ENCODE results near the gene TLE1.
"Not testable (repeated sequence)": the region's sequence is repeated elsewhere in the genome, so short reads cannot be mapped to it uniquely, and the experiment has no call there.

Gene TLE1

DNA sequence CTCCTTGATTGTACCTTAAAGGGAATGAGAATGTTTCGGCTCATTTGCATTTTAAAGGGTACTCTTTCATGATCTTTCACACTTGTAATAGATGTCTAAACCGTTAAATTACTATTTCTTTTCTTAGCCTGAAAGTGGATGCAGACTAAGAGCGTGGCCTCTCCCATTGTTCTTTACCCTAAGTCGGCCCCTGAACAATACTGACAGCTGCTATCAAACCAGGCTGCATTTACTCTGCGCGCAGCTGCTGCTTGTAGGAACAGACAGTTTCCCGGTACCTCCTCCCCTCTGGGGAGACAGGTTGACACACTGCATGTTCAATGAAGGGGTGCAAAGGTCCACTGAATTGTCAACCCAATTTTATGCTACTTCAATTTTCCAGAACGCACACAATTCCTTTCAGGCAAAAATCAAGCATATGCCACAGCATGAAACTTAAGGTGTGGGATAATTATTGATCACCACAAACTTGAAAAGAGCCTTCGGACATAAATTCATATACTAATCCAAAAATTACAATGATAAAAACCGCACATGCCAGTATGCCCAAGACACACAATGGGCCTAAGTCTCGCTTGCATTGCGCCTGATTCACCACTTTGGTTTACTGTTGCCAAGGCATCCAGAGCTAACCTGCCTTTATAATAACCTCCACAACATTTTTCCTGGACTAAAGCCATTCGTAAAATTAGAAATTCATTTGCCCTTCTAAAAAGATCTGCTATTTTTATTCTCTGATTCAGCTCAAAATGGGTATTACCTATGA, 39.7 kb downstream of the TLE1 start:
- WGBS, result 89% methylated on average over 13 of the region's 13 CpGs
- H2BK5ac ChIP-seq (ENCODE audit: low read depth, low read length, poor library complexity, severe bottlenecking), result no peak overlapping the region

DNA sequence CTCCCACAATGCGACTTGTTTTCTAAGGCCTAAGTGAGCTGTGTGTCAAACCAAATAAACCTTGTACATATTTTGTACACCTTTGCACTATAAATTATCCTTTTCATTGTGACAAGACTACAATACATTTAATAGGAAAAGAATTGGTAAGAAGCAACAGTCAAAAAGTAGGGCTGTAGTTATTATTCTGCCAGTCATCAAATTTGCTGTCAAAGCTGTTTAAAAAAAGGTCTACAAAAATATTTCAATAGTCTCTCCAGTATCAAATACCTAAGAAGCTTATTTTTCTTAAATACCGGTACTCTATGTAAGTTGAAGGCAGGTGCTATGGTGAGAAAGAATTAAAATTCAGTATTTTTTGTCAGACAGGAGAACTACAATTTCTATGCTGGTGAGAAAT, 40.5 kb downstream of the TLE1 start:
- Histone ChIP-seq H3K14ac (ENCODE audit: low read length in 2 of 2) (no peak overlapping the region), H2BK120ac (ENCODE audit: low read depth, low read length) (no peak overlapping the region), H3K27me3 (ENCODE audit: control insufficient read depth in 1 of 2, insufficient read depth in 1 of 2, low read length in 2 of 2) (no peaks in the 10 kb centered on the region), H4K8ac (ENCODE audit: low read length) (no peak overlapping the region), H2AFZ (ENCODE audit: low read depth, low read length) (no peak overlapping the region), H2BK5ac (ENCODE audit: low read depth, low read length, poor library complexity, severe bottlenecking) (no peak overlapping the region), H3K4me1 (ENCODE audit: control insufficient read depth, insufficient read depth, low read depth, low read length) (peaks cover 2% of the 10 kb centered on the region), H2BK15ac (ENCODE audit: low read depth, poor library complexity, severe bottlenecking) (no peak overlapping the region), H3K36me3 (ENCODE audit: control insufficient read depth in 1 of 2, insufficient read depth in 2 of 2, low read depth in 1 of 2, low read length in 2 of 2) (peaks cover 3 to 57% of the 10 kb centered on the region in 2 experiments), H3K4ac (ENCODE audit: low read depth in 1 of 2, low read length in 2 of 2) (no peak overlapping the region), H2AK5ac (ENCODE audit: low read length, severe bottlenecking) (no peak overlapping the region), H2BK12ac (ENCODE audit: low read length in 2 of 2) (no peak overlapping the region), H3K27ac (ENCODE audit: low read length, poor library complexity, severe bottlenecking) (no peak overlapping the region), H3K79me1 (replicated peaks; ENCODE audit: low read length, poor library complexity, severe bottlenecking) (peaks cover 5% of the 10 kb centered on the region), H3K9ac (ENCODE audit: low read length) (no peak overlapping the region), H3K18ac (ENCODE audit: low read depth in 1 of 2, low read length in 2 of 2) (no peak overlapping the region), H3K23ac (ENCODE audit: low read length in 2 of 2) (no peak overlapping the region), H3K4me2 (ENCODE audit: low read length, poor library complexity, severe bottlenecking) (no peak overlapping the region), H4K91ac (ENCODE audit: low read length) (no peak overlapping the region), H3K4me3 (ENCODE audit: insufficient read depth in 1 of 2, low read depth in 1 of 2, low read length in 2 of 2) (no peak overlapping the region), H3K9me3 (ENCODE audit: control insufficient read depth, low read length) (no peaks in the 10 kb centered on the region)
- no peak for DNase-seq
- WGBS, result 100% methylated on average over 1 of the region's 2 CpGs

More for the DNA sequence above, 39.7 kb downstream of the TLE1 start:
- DNase-seq, result no peak
- Histone ChIP-seq H2BK12ac (ENCODE audit: low read length in 2 of 2) (no peak overlapping the region), H2AK5ac (ENCODE audit: low read length, severe bottlenecking) (no peak overlapping the region), H3K18ac (ENCODE audit: low read depth in 1 of 2, low read length in 2 of 2) (no peak overlapping the region), H3K4me1 (ENCODE audit: control insufficient read depth, insufficient read depth, low read depth, low read length) (peaks cover 2% of the 10 kb centered on the region), H2AFZ (ENCODE audit: low read depth, low read length) (no peak overlapping the region), H3K27me3 (ENCODE audit: control insufficient read depth in 1 of 2, insufficient read depth in 1 of 2, low read length in 2 of 2) (no peaks in the 10 kb centered on the region), H3K14ac (ENCODE audit: low read length in 2 of 2) (no peak overlapping the region), H3K4ac (ENCODE audit: low read depth in 1 of 2, low read length in 2 of 2) (no peak overlapping the region), H3K9me3 (ENCODE audit: control insufficient read depth, low read length) (no peaks in the 10 kb centered on the region), H3K23ac (ENCODE audit: low read length in 2 of 2) (no peak overlapping the region), H3K27ac (ENCODE audit: low read length, poor library complexity, severe bottlenecking) (no peak overlapping the region), H3K36me3 (ENCODE audit: control insufficient read depth in 1 of 2, insufficient read depth in 2 of 2, low read depth in 1 of 2, low read length in 2 of 2) (peaks cover 3 to 57% of the 10 kb centered on the region in 2 experiments), H4K8ac (ENCODE audit: low read length) (no peak overlapping the region), H2BK15ac (ENCODE audit: low read depth, poor library complexity, severe bottlenecking) (no peak overlapping the region), H3K79me1 (replicated peaks; ENCODE audit: low read length, poor library complexity, severe bottlenecking) (peaks cover 5% of the 10 kb centered on the region), H3K9ac (ENCODE audit: low read length) (no peak overlapping the region), H3K4me2 (ENCODE audit: low read length, poor library complexity, severe bottlenecking) (no peak overlapping the region), H3K4me3 (ENCODE audit: insufficient read depth in 1 of 2, low read depth in 1 of 2, low read length in 2 of 2) (no peak overlapping the region), H4K91ac (ENCODE audit: low read length) (no peak overlapping the region), H2BK120ac (ENCODE audit: low read depth, low read length) (no peak overlapping the region)

DNA sequence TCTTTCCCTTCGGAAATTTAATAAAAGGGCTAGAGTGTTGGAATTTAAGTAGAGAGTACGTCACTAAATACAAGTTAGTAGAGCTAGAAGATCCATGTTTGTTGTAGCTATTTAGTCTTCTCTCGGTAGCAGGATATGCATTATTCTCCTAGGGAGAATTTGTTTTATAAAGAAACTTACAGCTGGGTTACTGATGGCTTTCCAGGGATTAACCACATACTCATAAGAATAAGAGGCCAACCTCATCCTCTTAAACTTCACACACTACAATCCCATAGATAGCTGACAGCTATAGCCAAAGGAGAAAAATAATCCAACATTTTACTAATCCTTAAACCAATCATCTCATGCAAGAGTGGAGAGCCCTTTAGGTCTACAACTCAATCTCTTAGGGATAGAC, 43.0 kb downstream of the TLE1 start:
- H3K4me2 ChIP-seq (ENCODE audit: low read length, poor library complexity, severe bottlenecking), result no peak overlapping the region
- H3K23ac ChIP-seq (ENCODE audit: low read length in 2 of 2), result no peak overlapping the region
- peaks cover 3 to 40% of the 10 kb centered on the region in 2 experiments for H3K36me3 ChIP-seq (ENCODE audit: control insufficient read depth in 1 of 2, insufficient read depth in 2 of 2, low read depth in 1 of 2, low read length in 2 of 2)
- H3K14ac ChIP-seq (ENCODE audit: low read length in 2 of 2), result no peak overlapping the region
- H2BK15ac ChIP-seq (ENCODE audit: low read depth, poor library complexity, severe bottlenecking), result no peak overlapping the region
- peaks cover 2% of the 10 kb centered on the region for H3K4me1 ChIP-seq (ENCODE audit: control insufficient read depth, insufficient read depth, low read depth, low read length)
- no peak overlapping the region for H4K8ac ChIP-seq (ENCODE audit: low read length)
- no peak overlapping the region for H3K4me3 ChIP-seq (ENCODE audit: insufficient read depth in 1 of 2, low read depth in 1 of 2, low read length in 2 of 2)
- no peak overlapping the region for H3K9ac ChIP-seq (ENCODE audit: low read length)
- no peak overlapping the region for H3K4ac ChIP-seq (ENCODE audit: low read depth in 1 of 2, low read length in 2 of 2)
- no peak overlapping the region for H3K27ac ChIP-seq (ENCODE audit: low read length, poor library complexity, severe bottlenecking)
- no peak overlapping the region for H3K18ac ChIP-seq (ENCODE audit: low read depth in 1 of 2, low read length in 2 of 2)
- no peaks in the 10 kb centered on the region for H3K9me3 ChIP-seq (ENCODE audit: control insufficient read depth, low read length)
- no peak overlapping the region for H2AK5ac ChIP-seq (ENCODE audit: low read length, severe bottlenecking)
- 100% methylated on average over 2 of the region's 3 CpGs for WGBS
- H3K27me3 ChIP-seq (ENCODE audit: control insufficient read depth in 1 of 2, insufficient read depth in 1 of 2, low read length in 2 of 2), result no peaks in the 10 kb centered on the region
- H2BK12ac ChIP-seq (ENCODE audit: low read length in 2 of 2), result no peak overlapping the region
- no peak overlapping the region for H2BK120ac ChIP-seq (ENCODE audit: low read depth, low read length)
- no peak overlapping the region for H2AFZ ChIP-seq (ENCODE audit: low read depth, low read length)
- no peak overlapping the region for H2BK5ac ChIP-seq (ENCODE audit: low read depth, low read length, poor library complexity, severe bottlenecking)
- H4K91ac ChIP-seq (ENCODE audit: low read length), result no peak overlapping the region
- peaks cover 7% of the 10 kb centered on the region for H3K79me1 ChIP-seq (replicated peaks; ENCODE audit: low read length, poor library complexity, severe bottlenecking)
- no peak for DNase-seq

DNA sequence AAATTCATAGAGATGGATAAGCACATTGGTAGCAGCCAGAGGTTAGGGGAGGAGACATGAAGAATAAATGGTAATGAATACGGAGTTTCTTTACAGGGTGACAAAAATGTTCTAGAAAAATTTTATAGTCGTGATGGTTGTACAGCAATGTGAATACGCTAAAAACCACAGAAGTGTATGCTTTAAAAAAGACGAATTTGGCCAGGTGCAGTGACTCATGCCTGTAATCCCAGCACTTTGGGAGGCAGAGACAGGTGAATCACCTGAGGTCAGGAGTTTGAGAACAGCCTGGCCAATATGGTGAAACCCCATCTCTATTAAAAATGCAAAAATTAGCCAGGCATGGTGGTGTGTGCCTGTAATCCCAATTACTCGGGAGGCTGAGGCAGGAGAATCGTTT, 44.8 kb downstream of the TLE1 start:
- not testable (repeated sequence) for H3K4me1 ChIP-seq (ENCODE audit: control insufficient read depth, insufficient read depth, low read depth, low read length); H3K27me3 ChIP-seq (ENCODE audit: control insufficient read depth in 1 of 2, insufficient read depth in 1 of 2, low read length in 2 of 2); H3K18ac ChIP-seq (ENCODE audit: low read depth in 1 of 2, low read length in 2 of 2); H4K8ac ChIP-seq (ENCODE audit: low read length); H2BK120ac ChIP-seq (ENCODE audit: low read depth, low read length); H3K14ac ChIP-seq (ENCODE audit: low read length in 2 of 2); H3K9me3 ChIP-seq (ENCODE audit: control insufficient read depth, low read length); H3K4me2 ChIP-seq (ENCODE audit: low read length, poor library complexity, severe bottlenecking); H3K4ac ChIP-seq (ENCODE audit: low read depth in 1 of 2, low read length in 2 of 2); H2BK12ac ChIP-seq (ENCODE audit: low read length in 2 of 2); H3K79me1 ChIP-seq (replicated peaks; ENCODE audit: low read length, poor library complexity, severe bottlenecking); H3K9ac ChIP-seq (ENCODE audit: low read length); DNase-seq; H2AFZ ChIP-seq (ENCODE audit: low read depth, low read length); H3K4me3 ChIP-seq (ENCODE audit: insufficient read depth in 1 of 2, low read depth in 1 of 2, low read length in 2 of 2); H2AK5ac ChIP-seq (ENCODE audit: low read length, severe bottlenecking); H2BK15ac ChIP-seq (ENCODE audit: low read depth, poor library complexity, severe bottlenecking); H4K91ac ChIP-seq (ENCODE audit: low read length); H2BK5ac ChIP-seq (ENCODE audit: low read depth, low read length, poor library complexity, severe bottlenecking); H3K23ac ChIP-seq (ENCODE audit: low read length in 2 of 2); H3K27ac ChIP-seq (ENCODE audit: low read length, poor library complexity, severe bottlenecking)
- 73% methylated on average over 4 of the region's 6 CpGs for WGBS
- H3K36me3 ChIP-seq (ENCODE audit: control insufficient read depth in 1 of 2, insufficient read depth in 2 of 2, low read depth in 1 of 2, low read length in 2 of 2), result peaks cover 2 to 21% of the 10 kb centered on the region in 2 experiments

All from mesenchymal stem cell (in vitro differentiated cells and primary cell).